H1 (cell line): ENCODE results near the gene IFNA14. TPM values are rescaled to one million over a fixed set of nuclear protein-coding genes. Genes with fewer than 3 reads are reported as not detected.
A peak's percentile ranks its signal among the peaks of the same experiment; 100 is the strongest.
"Not testable (repeated sequence)": the region's sequence is repeated elsewhere in the genome, so short reads cannot be mapped to it uniquely, and the experiment has no call there.

Experiments
- CTCF ChIA-PET: fragments of 300-600 bp; sonication (Branson Sonifier 250); formaldehyde crosslinking; loops from one replicate; lab custom pipeline; 2021; ENCODE audit not compliant: partially characterized antibody; lab: Charles Lee
- POLR2A ChIA-PET: fragments of 300-600 bp; sonication (Branson Sonifier 250); formaldehyde crosslinking; loops from one replicate; lab custom pipeline; 2021; ENCODE audit warnings: inconsistent platforms; ENCODE audit not compliant: partially characterized antibody; lab: Charles Lee
- DNase-seq, 2 experiments: peaks; one replicate each; pipeline versions ENCODE4 v3.0.0 to v3.0.0-alpha.2; 2010 to 2022; ENCODE audit warnings: low spot score in 2 of 2, low read depth in 1 of 2, mixed read lengths in 1 of 2
- FAIRE-seq: peaks from 2 replicates; lab custom pipeline; 2011; peaks lifted over from hg19 to GRCh38; lab: Jason Lieb, UNC
- H2AFZ ChIP-seq: 2 replicates; pipeline ENCODE4 v1.8.1; 2012; ENCODE audit warnings: low read length, inconsistent platforms
- H2AK5ac ChIP-seq: 2 replicates; pipeline ENCODE4 v1.6.1; 2013; ENCODE audit warnings: low read depth, low read length
- H2BK120ac ChIP-seq: replicated peaks from 2 replicates; pipeline ENCODE3; 2013; ENCODE audit warnings: low read depth, low read length, inconsistent platforms
- H2BK12ac ChIP-seq: 2 replicates; pipeline ENCODE4 v1.6.1; 2013; ENCODE audit warnings: low read depth, low read length
- H2BK15ac ChIP-seq: 2 replicates; pipeline ENCODE4 v1.6.1; 2013; ENCODE audit warnings: low read length
- H2BK20ac ChIP-seq: 2 replicates; pipeline ENCODE4 v1.6.1; 2013; ENCODE audit warnings: low read length
- H2BK5ac ChIP-seq: 2 replicates; pipeline ENCODE4 v1.6.1; 2013; ENCODE audit warnings: low read depth, low read length
- H3K14ac ChIP-seq: 2 replicates; pipeline ENCODE4 v1.6.1; 2013; ENCODE audit warnings: inconsistent platforms; ENCODE audit not compliant: insufficient read length
- H3K18ac ChIP-seq: 2 replicates; pipeline ENCODE4 v1.6.1; 2013; ENCODE audit warnings: low read length; ENCODE audit errors: extremely low read depth
- H3K23ac ChIP-seq: 2 replicates; pipeline ENCODE4 v1.6.1; 2013; ENCODE audit warnings: inconsistent platforms; ENCODE audit not compliant: insufficient read length
- H3K23me2 ChIP-seq: 2 replicates; pipeline ENCODE4 v1.6.1; 2013; ENCODE audit warnings: low read depth, low read length
- H3K27ac ChIP-seq: 2 replicates; pipeline ENCODE4 v1.6.1; 2011; ENCODE audit warnings: low read depth, low read length, inconsistent platforms
- H3K27me3 ChIP-seq, 4 experiments: replicated peaks in 1 of 4; 1 replicate in 1 of 4; 2 replicates in 3 of 4; pipeline versions ENCODE4 v1.6.1 to v1.8.1; 2011 to 2013; ENCODE audit warnings: low read length in 3 of 4, mild to moderate bottlenecking in 3 of 4, inconsistent platforms in 2 of 4, mixed read lengths in 2 of 4, moderate library complexity in 1 of 4; ENCODE audit not compliant: control insufficient read depth in 3 of 4, insufficient read depth in 3 of 4; ENCODE audit errors: extremely low read depth in 1 of 4
- H3K36me3 ChIP-seq, 4 experiments: 2 replicates each; pipeline versions ENCODE4 v1.6.1 to v1.8.1; 2011 to 2013; ENCODE audit warnings: mild to moderate bottlenecking in 4 of 4, low read length in 3 of 4, moderate library complexity in 2 of 4, control low read depth in 1 of 4, inconsistent platforms in 1 of 4; ENCODE audit not compliant: insufficient read depth in 4 of 4, control insufficient read depth in 2 of 4
- H3K4ac ChIP-seq: replicated peaks from 2 replicates; pipeline ENCODE3; 2013; ENCODE audit warnings: low read length, low read depth, mixed read lengths, inconsistent platforms; ENCODE audit not compliant: insufficient read length
- H3K4me1 ChIP-seq, 4 experiments: replicated peaks in 1 of 4; 1 replicate in 1 of 4; 2 replicates in 3 of 4; pipeline versions ENCODE4 v1.6.1 to v1.8.1; 2011 to 2013; ENCODE audit warnings: low read length in 3 of 4, inconsistent platforms in 2 of 4, mixed read lengths in 1 of 4; ENCODE audit not compliant: insufficient read depth in 4 of 4, control insufficient read depth in 3 of 4
- H3K4me2 ChIP-seq, 2 experiments: 2 replicates each; pipeline versions ENCODE4 v1.6.1 to v1.8.1; 2011 to 2013; ENCODE audit warnings: low read depth in 2 of 2, low read length in 2 of 2, control low read depth in 1 of 2, inconsistent platforms in 1 of 2, mild to moderate bottlenecking in 1 of 2; ENCODE audit not compliant: insufficient read depth in 1 of 2
- H3K4me3 ChIP-seq, 4 experiments: fragments of 200-600, 300-600 bp in 1 of 4; sonication (generic), shearing (Covaris generic), sonication (Bioruptor Twin) in 1 of 4; 2 replicates each; pipeline versions ENCODE4 v1.5.1 to v1.8.1; 2011 to 2016; ENCODE audit warnings: low read length in 4 of 4, low read depth in 3 of 4, control low read depth in 2 of 4, inconsistent platforms in 2 of 4, mild to moderate bottlenecking in 2 of 4, mixed read lengths in 1 of 4, moderate library complexity in 1 of 4; ENCODE audit not compliant: insufficient read depth in 2 of 4; ENCODE audit errors: extremely low read depth in 1 of 4
- H3K56ac ChIP-seq: replicated peaks from 2 replicates; pipeline ENCODE3; 2013; ENCODE audit warnings: low read depth, mild to moderate bottlenecking, mixed read lengths, low read length, inconsistent platforms; ENCODE audit not compliant: insufficient read length
- H3K79me1 ChIP-seq: 2 replicates; pipeline ENCODE4 v1.6.1; 2013; ENCODE audit warnings: low read depth, low read length, control low read depth
- H3K79me2 ChIP-seq, 2 experiments: 2 replicates each; pipeline versions ENCODE4 v1.6.1 to v1.8.1; 2012 to 2013; ENCODE audit warnings: low read length in 2 of 2, mild to moderate bottlenecking in 2 of 2, inconsistent platforms in 1 of 2; ENCODE audit not compliant: insufficient read depth in 2 of 2, control insufficient read depth in 1 of 2
- H3K9ac ChIP-seq, 4 experiments: replicated peaks in 1 of 4; 1 replicate in 1 of 4; 2 replicates in 3 of 4; pipeline versions ENCODE4 v1.6.1 to v1.8.1; 2011 to 2013; ENCODE audit warnings: low read depth in 3 of 4, low read length in 3 of 4, control low read depth in 2 of 4, mild to moderate bottlenecking in 2 of 4, moderate library complexity in 2 of 4, inconsistent platforms in 1 of 4; ENCODE audit errors: extremely low read depth in 1 of 4
- H3K9me3 ChIP-seq, 2 experiments: 2 replicates each; pipeline versions ENCODE4 v1.6.1 to v1.8.1; 2012 to 2013; ENCODE audit warnings: mild to moderate bottlenecking in 2 of 2, moderate library complexity in 2 of 2, control low read depth in 1 of 2, inconsistent platforms in 1 of 2, low read depth in 1 of 2, low read length in 1 of 2, mixed read lengths in 1 of 2; ENCODE audit not compliant: insufficient read depth in 2 of 2
- H4K20me1 ChIP-seq, 2 experiments: replicated peaks in 1 of 2; 2 replicates each; pipeline versions ENCODE3 to v1.8.1; 2011 to 2013; ENCODE audit warnings: inconsistent platforms in 2 of 2, low read length in 2 of 2, mild to moderate bottlenecking in 1 of 2; ENCODE audit not compliant: insufficient read depth in 2 of 2, control insufficient read depth in 1 of 2
- H4K5ac ChIP-seq: 2 replicates; pipeline ENCODE4 v1.6.1; 2013; ENCODE audit warnings: low read length, low read depth, mixed read lengths, inconsistent platforms; ENCODE audit not compliant: insufficient read length
- H4K8ac ChIP-seq: 2 replicates; pipeline ENCODE4 v1.8.0; 2013; ENCODE audit warnings: mild to moderate bottlenecking, moderate library complexity, low read length, inconsistent platforms; ENCODE audit not compliant: insufficient read depth; ENCODE audit errors: extremely low read depth
- H4K91ac ChIP-seq: replicated peaks from 2 replicates; pipeline ENCODE3; 2013; ENCODE audit warnings: low read length, mixed read lengths, inconsistent platforms; ENCODE audit not compliant: insufficient read length
- CTCF ChIP-seq, 3 experiments: IDR thresholded peaks; 1 replicate in 2 of 3; 2 replicates in 1 of 3; pipeline versions ENCODE4 v1.5.1 to v1.6.1; 2011; ENCODE audit warnings: low read length in 3 of 3, mild to moderate bottlenecking in 3 of 3, inconsistent platforms in 2 of 3, low read depth in 1 of 3, moderate library complexity in 1 of 3; ENCODE audit not compliant: insufficient read depth in 1 of 3; ENCODE audit errors: control extremely low read depth in 1 of 3
- RAD21 ChIP-seq, 2 experiments: IDR thresholded peaks in 1 of 2; conservative IDR thresholded peaks in 1 of 2; 2 replicates each; pipeline ENCODE4 v1.6.1; 2011; ENCODE audit warnings: low read depth in 2 of 2, low read length in 2 of 2, improper control_type of control experiment in 1 of 2, inconsistent platforms in 1 of 2, mild to moderate bottlenecking in 1 of 2, moderate library complexity in 1 of 2
- WGBS, 2 experiments: shearing (Covaris generic) in 1 of 2; methylation state at CpG; one replicate each; pipeline versions ENCODE4 v1.1.6 to v1.1.7; 2013 to 2015; ENCODE audit warnings: low lambda C conversion rate in 2 of 2, mixed read lengths in 2 of 2, inconsistent platforms in 1 of 2, low coverage in 1 of 2, missing lambda C conversion rate in 1 of 2; ENCODE audit not compliant: insufficient replicate concordance in 2 of 2, insufficient coverage in 1 of 2, insufficient read length in 1 of 2; ENCODE audit errors: extremely low coverage in 1 of 2, missing lambda C conversion rate in 1 of 2; 5-methylcytosine and 5-hydroxymethylcytosine counted together
- polyA plus RNA-seq, 7 experiments: library from polyadenylated mRNA; depleted of rRNA in 3 of 7; stranded (reverse) in 5 of 7; unstranded in 2 of 7; fragments of >200 nt in 5 of 7; fragments of 200-250 nt in 2 of 7; gene quantifications; 1 replicate in 5 of 7; 2 replicates in 1 of 7; 4 replicates in 1 of 7; pipeline versions ENCODE4 v1.2.1 to v1.2.3, GENCODE V29; 2011 to 2013; ENCODE audit warnings: missing spikeins in 2 of 7, mixed read lengths in 2 of 7
- total RNA-seq: library from RNA; stranded (reverse); fragmentation: NEBNext Ultra II Directional; extraction: Animal tissue kit (Norgen Biotek cat#: 25700); gene quantifications from 2 replicates; pipeline ENCODE4 v1.2.1, GENCODE V29; 2021

The IFNA14 gene
- total and polyA plus RNA-seq, 2 of the 8 experiments (the other 6 are each of a cell fraction or from before 2014, with no cell fraction given) = not detected

DNA sequence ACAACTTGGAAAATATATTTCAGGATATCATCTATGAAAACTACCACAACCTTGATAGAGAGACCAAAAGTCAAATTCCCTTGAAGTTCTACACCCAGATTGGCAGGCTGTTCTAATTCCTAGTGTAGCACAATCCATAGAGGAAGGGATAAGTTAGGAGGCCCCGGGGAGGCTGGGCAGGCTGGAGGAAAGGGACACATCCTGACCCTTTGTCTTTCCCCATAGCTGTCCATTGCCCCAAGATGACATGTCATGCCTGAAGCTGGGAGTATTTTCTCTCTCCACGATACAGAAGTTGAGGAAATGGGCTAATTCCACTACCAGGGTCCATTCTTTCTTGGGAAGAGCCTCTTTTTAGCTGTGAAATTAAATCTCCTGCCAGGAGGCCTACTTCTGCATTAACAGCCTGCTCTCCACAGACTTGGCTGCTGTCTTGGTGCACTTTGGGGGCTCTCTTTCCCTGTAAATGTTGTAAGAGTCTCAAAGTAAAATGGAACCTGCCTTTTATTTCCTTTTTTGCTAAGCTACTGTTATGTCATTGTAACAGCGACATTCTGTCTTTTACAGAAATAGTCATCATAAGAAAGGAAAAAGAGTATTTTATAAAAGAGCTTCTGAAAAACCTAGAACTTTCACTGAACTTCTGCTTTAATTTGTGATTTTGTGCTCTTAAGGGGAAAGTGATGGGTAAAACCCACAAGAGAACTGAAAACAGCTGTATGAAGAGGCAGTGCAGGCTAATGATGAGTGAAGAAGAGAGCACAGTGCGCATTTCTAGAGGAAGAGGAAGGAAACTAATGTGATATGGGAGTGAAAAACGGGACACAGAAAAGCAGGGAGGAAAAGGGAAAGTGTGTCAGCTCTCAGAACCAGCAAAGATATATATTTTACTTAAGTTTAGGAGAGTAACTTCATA is 26.1 kb downstream of the IFNA14 start:
- H4K5ac ChIP-seq, H2AFZ ChIP-seq, H2BK20ac ChIP-seq, H4K91ac ChIP-seq, H3K4me2 ChIP-seq, H3K79me1 ChIP-seq, H2BK15ac ChIP-seq, H3K18ac ChIP-seq, H3K79me2 ChIP-seq, H3K9me3 ChIP-seq, FAIRE-seq, H3K4me3 ChIP-seq, H3K4me1 ChIP-seq, H3K9ac ChIP-seq, H2BK120ac ChIP-seq, H3K27me3 ChIP-seq, H3K23me2 ChIP-seq, H4K8ac ChIP-seq, H3K23ac ChIP-seq, POLR2A ChIA-PET, H4K20me1 ChIP-seq, H3K36me3 ChIP-seq, H3K27ac ChIP-seq, H3K56ac ChIP-seq: not testable (repeated sequence)
- CTCF ChIA-PET = interaction anchor here (0.6 to 3.5 kb wide), 16 partner anchors 12 to 1281 kb away, joined by 3 to 19 read pairs (median 4); partner anchors contain the start of gene IFNA7
- TF ChIP-seq RAD21 (IDR thresholded peaks at IDR 0.05 in 1 of 2, conservative IDR thresholded peaks at IDR 0.05 in 1 of 2; ENCODE audit: low read depth in 2 of 2, low read length in 2 of 2) (peak; percentile 59 to 70), CTCF (IDR thresholded peaks at IDR 0.05; ENCODE audit: control extremely low read depth in 1 of 3, insufficient read depth in 1 of 3, low read depth in 1 of 3, low read length in 3 of 3) (peak; percentile 24 to 58 (median 46))
- TF ChIP-seq, all 59 proteins: peak for 2; not testable (repeated sequence) for 57
- DNase-seq, H2AK5ac ChIP-seq, H2BK12ac ChIP-seq, H3K4ac ChIP-seq, H3K14ac ChIP-seq, H2BK5ac ChIP-seq: not testable (repeated sequence)
- 42% methylated on average over 4 of the region's 5 CpGs; no CpG with 5 or more reads in 1 of the 2 experiments for WGBS, 2 experiments
